ENCODE measurements around the gene TMEM17. TPM values are rescaled to one million over a fixed set of nuclear protein-coding genes. Genes with fewer than 3 reads are reported as not detected.
"Not testable (repeated sequence)": the region's sequence is repeated elsewhere in the genome, so short reads cannot be mapped to it uniquely, and the experiment has no call there.

The TMEM17 gene
- polyA plus RNA-seq, 3 donors, result 5.9 to 8.4 (median 7.4) TPM

- DNase-seq (ENCODE audit: extremely low read depth in 1 of 11, low read depth in 9 of 11, low spot score in 4 of 11), result no peak
Measured at GRCh38 chr2:62526531-62527381, 20.8 kb upstream of the TMEM17 start.

GRCh38 chr2:62525549-62526269 lies 19.7 kb upstream of the TMEM17 start:
- no peak for DNase-seq (ENCODE audit: extremely low read depth in 1 of 11, low read depth in 9 of 11, low spot score in 4 of 11)

- no peak for DNase-seq (ENCODE audit: extremely low read depth in 1 of 11, low read depth in 9 of 11, low spot score in 4 of 11)
Measured at GRCh38 chr2:62524293-62524941, 18.4 kb upstream of the TMEM17 start.

GRCh38 chr2:62521061-62521460 lies 15.1 kb upstream of the TMEM17 start:
- DNase-seq (ENCODE audit: extremely low read depth in 1 of 11, low read depth in 9 of 11, low spot score in 4 of 11), result not testable (repeated sequence)

GRCh38 chr2:62512384-62512783 lies 6.4 kb upstream of the TMEM17 start:
- no peak for DNase-seq (ENCODE audit: extremely low read depth in 1 of 11, low read depth in 9 of 11, low spot score in 4 of 11)

DNA sequence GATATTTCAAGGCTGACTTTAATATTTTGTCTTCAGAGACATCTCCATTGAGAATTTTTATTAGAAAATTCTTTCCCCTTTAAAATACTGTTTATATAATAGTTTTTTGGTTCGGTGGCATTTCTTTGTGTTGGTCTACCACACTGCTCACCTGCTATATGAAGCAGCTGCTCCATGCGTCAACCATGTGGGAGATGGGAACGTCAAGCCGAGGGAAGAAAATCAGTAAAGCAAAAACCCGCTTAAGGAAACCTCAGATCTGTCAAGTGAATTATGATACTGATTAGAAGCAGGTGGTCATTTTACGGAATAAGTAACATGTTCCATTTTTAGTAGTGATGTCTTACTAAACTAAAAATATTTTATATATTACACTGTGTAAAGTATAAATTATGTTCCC lies 5.6 kb upstream of the TMEM17 start:
- DNase-seq (ENCODE audit: extremely low read depth in 1 of 11, low read depth in 9 of 11, low spot score in 4 of 11), result no peak

GRCh38 chr2:62506421-62506750 lies 391 bp upstream of the TMEM17 start:
- peak in 1 of 11 donors; percentile 57 for DNase-seq (ENCODE audit: extremely low read depth in 1 of 11, low read depth in 9 of 11, low spot score in 4 of 11)

GRCh38 chr2:62505109-62505749 lies 766 bp downstream of the TMEM17 start:
- no peak for DNase-seq (ENCODE audit: extremely low read depth in 1 of 11, low read depth in 9 of 11, low spot score in 4 of 11)

DNA sequence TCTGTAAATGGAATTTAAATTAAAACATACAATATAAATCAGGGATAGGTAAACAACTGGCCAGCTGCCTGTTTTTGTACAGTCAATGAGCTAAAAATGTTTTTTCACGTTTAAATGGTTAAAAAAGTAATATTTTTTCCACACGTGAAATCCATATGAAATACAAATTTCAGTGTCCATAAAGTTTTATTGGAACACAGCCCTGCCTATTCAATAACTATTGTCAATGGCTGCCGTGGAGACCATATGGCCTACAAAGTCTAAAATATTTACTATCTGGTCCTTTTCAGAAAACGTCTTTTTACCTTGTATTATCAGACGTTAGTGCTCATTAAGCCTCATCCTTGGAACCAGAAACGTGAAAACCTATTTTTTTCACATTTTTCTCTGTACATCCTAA lies 1.3 kb downstream of the TMEM17 start:
- DNase-seq (ENCODE audit: extremely low read depth in 1 of 11, low read depth in 9 of 11, low spot score in 4 of 11), result no peak

DNA sequence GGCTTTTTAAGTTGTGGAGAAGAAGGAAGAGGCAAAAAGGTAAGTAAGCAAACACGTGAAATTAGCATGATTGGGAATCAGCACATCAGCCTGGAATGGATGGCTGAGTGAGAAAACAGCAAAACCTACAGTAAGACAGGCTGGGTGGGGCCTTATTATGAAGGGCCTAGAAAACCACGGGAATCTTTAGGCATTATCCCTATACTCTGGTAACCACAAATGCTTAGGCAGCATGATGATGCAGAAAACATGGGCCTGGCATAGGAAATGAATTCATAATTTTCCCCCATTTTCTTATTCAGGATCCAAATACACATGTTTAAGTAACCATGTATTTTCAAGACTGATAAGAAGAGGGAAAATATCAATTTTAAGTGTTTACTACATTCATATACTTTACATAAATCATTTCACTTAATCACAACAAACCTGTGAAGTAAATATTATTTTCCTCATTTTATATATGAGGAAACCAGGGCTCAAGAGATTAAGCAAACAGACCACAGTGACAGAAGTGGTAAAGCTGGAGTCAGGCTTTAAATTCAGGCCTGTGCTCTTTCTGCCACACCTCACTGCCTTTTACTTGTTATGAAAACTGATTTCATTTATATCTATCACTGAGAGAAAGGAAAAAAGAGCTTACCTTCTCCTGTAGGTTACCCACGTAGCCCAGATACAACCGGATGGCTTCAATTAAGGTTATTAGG lies 4.0 kb downstream of the TMEM17 start:
- no peak for DNase-seq (ENCODE audit: extremely low read depth in 1 of 11, low read depth in 9 of 11, low spot score in 4 of 11)

- DNase-seq (ENCODE audit: extremely low read depth in 1 of 11, low read depth in 9 of 11, low spot score in 4 of 11), result no peak
Measured at GRCh38 chr2:62501069-62501468, 4.9 kb downstream of the TMEM17 start.

- DNase-seq (ENCODE audit: extremely low read depth in 1 of 11, low read depth in 9 of 11, low spot score in 4 of 11), result no peak
Measured at GRCh38 chr2:62499430-62500060, 6.5 kb downstream of the TMEM17 start.

DNA sequence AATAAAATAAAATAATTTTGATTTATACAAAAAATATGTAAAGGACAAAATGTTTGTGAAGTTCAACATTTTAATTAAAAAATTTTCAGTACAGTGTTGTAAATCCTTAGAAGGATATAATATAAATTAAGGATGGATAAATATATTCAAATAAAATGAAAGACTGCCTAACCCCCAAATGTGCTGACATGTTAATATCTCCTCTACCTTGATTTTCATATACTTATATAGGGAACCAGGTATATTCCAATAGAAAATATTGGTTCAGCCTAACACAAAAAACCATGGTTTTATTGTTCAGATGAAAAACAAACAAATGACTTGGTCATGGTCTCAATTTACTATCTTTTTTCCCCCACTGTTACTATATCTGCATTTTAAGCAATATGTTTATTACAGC lies 7.3 kb downstream of the TMEM17 start:
- no peak for DNase-seq (ENCODE audit: extremely low read depth in 1 of 11, low read depth in 9 of 11, low spot score in 4 of 11)

GRCh38 chr2:62495761-62496160 lies 10.2 kb downstream of the TMEM17 start:
- no peak for DNase-seq (ENCODE audit: extremely low read depth in 1 of 11, low read depth in 9 of 11, low spot score in 4 of 11)

- DNase-seq (ENCODE audit: extremely low read depth in 1 of 11, low read depth in 9 of 11, low spot score in 4 of 11), result no peak
Measured at GRCh38 chr2:62492048-62492447, 13.9 kb downstream of the TMEM17 start.

DNA sequence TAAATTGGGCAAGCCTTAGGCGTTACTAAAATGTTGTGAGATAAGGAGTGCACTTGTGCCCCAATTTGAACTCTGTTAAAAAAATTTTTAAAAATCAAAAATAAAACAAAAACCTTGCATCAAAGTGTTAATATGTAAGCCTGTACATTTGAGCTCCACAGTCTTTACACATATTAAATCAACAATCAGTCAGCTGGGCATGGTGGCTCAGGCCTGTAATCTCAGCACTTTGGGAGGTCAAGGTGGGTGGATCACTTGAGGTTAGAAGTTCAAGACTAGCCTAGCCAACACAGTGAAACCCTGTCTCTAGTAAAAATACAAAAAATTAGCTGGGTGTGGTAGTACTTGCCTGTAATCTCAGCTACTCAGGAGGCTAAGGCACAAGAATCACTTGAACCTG lies 16.3 kb downstream of the TMEM17 start:
- no peak for DNase-seq (ENCODE audit: extremely low read depth in 1 of 11, low read depth in 9 of 11, low spot score in 4 of 11)

DNA sequence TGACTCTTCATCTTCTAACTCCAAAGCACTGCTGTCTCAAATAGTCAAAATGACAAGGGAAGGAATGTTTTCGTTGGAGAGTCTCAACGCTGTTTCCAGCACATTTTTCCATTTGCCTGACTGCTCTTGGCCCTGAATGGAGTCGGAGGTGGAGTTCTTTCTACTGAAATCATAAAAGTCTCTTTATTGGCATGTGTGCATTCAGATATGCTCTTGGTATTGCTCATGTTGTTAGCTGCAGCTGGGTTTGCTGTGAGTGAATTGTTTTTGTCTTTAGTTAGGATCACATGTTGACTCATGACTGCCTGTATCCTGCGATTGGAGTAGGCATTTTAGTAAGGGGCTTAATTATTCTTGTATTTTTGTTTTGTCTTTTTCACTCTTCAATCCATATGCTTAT lies 16.8 kb downstream of the TMEM17 start:
- DNase-seq (ENCODE audit: extremely low read depth in 1 of 11, low read depth in 9 of 11, low spot score in 4 of 11), result no peak

- DNase-seq (ENCODE audit: extremely low read depth in 1 of 11, low read depth in 9 of 11, low spot score in 4 of 11), result no peak
Measured at GRCh38 chr2:62486439-62486765, 19.6 kb downstream of the TMEM17 start.

All from renal cortex interstitium (tissue), 11 donors.